ENCODE results near the gene KISS1.
"Not testable (repeated sequence)": the region's sequence is repeated elsewhere in the genome, so short reads cannot be mapped to it uniquely, and the experiment has no call there.

Gene KISS1

GRCh38 chr1:204196068-204196795 is at the start of gene KISS1:
KISS1 (minus strand) TSS chr1:204196491; CDS start chr1:204192876, 3,615 bp downstream.
- ChIA-PET POLR2A (interaction anchor here (0.8 kb wide), 1 partner anchor 100 kb away, joined by 3 read pairs; no protein-coding TSS in a partner anchor), CTCF (interaction anchor here (0.5 to 12.7 kb wide), 7 partner anchors 10 to 202 kb away, joined by 3 to 548 read pairs (median 8); partner anchors contain the start of genes GOLT1A and REN)
- TF ChIP-seq CTCF (IDR thresholded peaks at IDR 0.05; ENCODE audit: insufficient read depth, low read length, missing control alignments), result no peak
- no peak for DNase-seq (ENCODE audit: low read depth, low spot score)
- H3K4me3 ChIP-seq (ENCODE audit: low read depth, low read length), result no peak within 1 kb of the TSS

- TF ChIP-seq CTCF (IDR thresholded peaks at IDR 0.05; ENCODE audit: insufficient read depth, low read length, missing control alignments), result no peak
- ChIA-PET CTCF (interaction anchor here (1.0 to 1.1 kb wide), 2 partner anchors 120 to 122 kb away, joined by 3 read pairs; no protein-coding TSS in a partner anchor), POLR2A (no interaction called here)
- DNase-seq (ENCODE audit: low read depth, low spot score), result no peak
- no peak overlapping the region for H3K4me3 ChIP-seq (ENCODE audit: low read depth, low read length)
Measured at GRCh38 chr1:204242920-204243319, 46.6 kb upstream of the KISS1 start.

GRCh38 chr1:204241914-204242313 is 45.6 kb upstream of the KISS1 start:
- CTCF ChIA-PET, result interaction anchor here (0.6 to 1.0 kb wide), 2 partner anchors 16 to 121 kb away, joined by 3 read pairs; no protein-coding TSS in a partner anchor

GRCh38 chr1:204241050-204241449 is 44.8 kb upstream of the KISS1 start:
- POLR2A ChIA-PET, result no interaction called here
- DNase-seq (ENCODE audit: low read depth, low spot score), result no peak
- no peak overlapping the region for H3K4me3 ChIP-seq (ENCODE audit: low read depth, low read length)
- CTCF ChIA-PET, result interaction anchor here (1.1 kb wide), 1 partner anchor 16 kb away, joined by 6 read pairs; no protein-coding TSS in a partner anchor
- TF ChIP-seq CTCF (IDR thresholded peaks at IDR 0.05; ENCODE audit: insufficient read depth, low read length, missing control alignments), result no peak

More at GRCh38 chr1:204241914-204242313, 45.6 kb upstream of the KISS1 start:
- DNase-seq (ENCODE audit: low read depth, low spot score), result no peak
- POLR2A ChIA-PET, result no interaction called here
- no peak overlapping the region for H3K4me3 ChIP-seq (ENCODE audit: low read depth, low read length)
- TF ChIP-seq CTCF (IDR thresholded peaks at IDR 0.05; ENCODE audit: insufficient read depth, low read length, missing control alignments), result no peak

GRCh38 chr1:204240233-204240632 is 43.9 kb upstream of the KISS1 start:
- CTCF ChIA-PET, result interaction anchor here (1.4 kb wide), 1 partner anchor 78 kb away, joined by 3 read pairs; no protein-coding TSS in a partner anchor
- no peak overlapping the region for H3K4me3 ChIP-seq (ENCODE audit: low read depth, low read length)
- TF ChIP-seq CTCF (IDR thresholded peaks at IDR 0.05; ENCODE audit: insufficient read depth, low read length, missing control alignments), result no peak
- POLR2A ChIA-PET, result no interaction called here
- DNase-seq (ENCODE audit: low read depth, low spot score), result no peak

GRCh38 chr1:204239401-204239800 is 43.1 kb upstream of the KISS1 start:
- DNase-seq (ENCODE audit: low read depth, low spot score); H3K4me3 ChIP-seq (ENCODE audit: low read depth, low read length); POLR2A ChIA-PET: not testable (repeated sequence)
- CTCF ChIA-PET, result interaction anchor here (0.9 to 1.4 kb wide), 2 partner anchors 77 to 159 kb away, joined by 3 to 4 read pairs; no protein-coding TSS in a partner anchor

- DNase-seq (ENCODE audit: low read depth, low spot score); POLR2A ChIA-PET; H3K4me3 ChIP-seq (ENCODE audit: low read depth, low read length); CTCF ChIA-PET: not testable (repeated sequence)
Measured at GRCh38 chr1:204238520-204238919, 42.2 kb upstream of the KISS1 start.

GRCh38 chr1:204237515-204237914 is 41.2 kb upstream of the KISS1 start:
- H3K4me3 ChIP-seq (ENCODE audit: low read depth, low read length); POLR2A ChIA-PET; DNase-seq (ENCODE audit: low read depth, low spot score): not testable (repeated sequence)
- CTCF ChIA-PET, result interaction anchor here (0.8 to 2.4 kb wide), 6 partner anchors 21 to 161 kb away, joined by 3 to 12 read pairs (median 3); partner anchors contain the start of genes GOLT1A and PLEKHA6

Data from AG04449 (cell line).